NB4 (cell line): ENCODE data around the gene RGS11.

Source experiments
- CTCF ChIP-seq: IDR thresholded peaks from one replicate; pipeline ENCODE4 v1.5.1; 2012; ENCODE audit warnings: low read depth, low read length
- MYC ChIP-seq: IDR thresholded peaks from 2 replicates; pipeline ENCODE4 v1.6.1; 2011; ENCODE audit warnings: low read depth, low read length
- POLR2A ChIP-seq: IDR thresholded peaks from 2 replicates; pipeline ENCODE4 v1.6.1; 2011; ENCODE audit warnings: mild to moderate bottlenecking; ENCODE audit not compliant: insufficient read length; ENCODE audit errors: extremely low read depth

- TF ChIP-seq CTCF (no peak), POLR2A (no peak), MYC (no peak)
These were observed 23.1 kb downstream of the RGS11 start for GRCh38 chr16:252366-253337.
